IPS-NIHi7 (cell line): ENCODE measurements around the gene TCERG1L.
"Not testable (repeated sequence)": the region's sequence is repeated elsewhere in the genome, so short reads cannot be mapped to it uniquely, and the experiment has no call there.

ENCODE experiments used
- DNase-seq: peaks from one replicate; pipeline ENCODE4 v3.0.0; 2012; ENCODE audit warnings: mixed read lengths; ENCODE audit errors: extremely low spot score

Gene TCERG1L

GRCh38 chr10:131249238-131249954, 62.1 kb downstream of the TCERG1L start:
- no peak for DNase-seq

- no peak for DNase-seq
These were observed 63.0 kb downstream of the TCERG1L start for GRCh38 chr10:131248376-131249165.

GRCh38 chr10:131247873-131248272, 63.6 kb downstream of the TCERG1L start:
- no peak for DNase-seq

GRCh38 chr10:131246775-131247174, 64.7 kb downstream of the TCERG1L start:
- DNase-seq: no peak

GRCh38 chr10:131246089-131246488, 65.4 kb downstream of the TCERG1L start:
- no peak for DNase-seq

- no peak for DNase-seq
These were observed 66.0 kb downstream of the TCERG1L start for GRCh38 chr10:131245475-131246059.

GRCh38 chr10:131244836-131245235, 66.7 kb downstream of the TCERG1L start:
- no peak for DNase-seq

GRCh38 chr10:131243076-131243475, 68.4 kb downstream of the TCERG1L start:
- DNase-seq: no peak

- peak; percentile 54 for DNase-seq
These were observed 69.5 kb downstream of the TCERG1L start for GRCh38 chr10:131242007-131242406.

GRCh38 chr10:131240691-131241090, 70.8 kb downstream of the TCERG1L start:
- no peak for DNase-seq

GRCh38 chr10:131239926-131240325, 71.6 kb downstream of the TCERG1L start:
- no peak for DNase-seq

- DNase-seq: no peak
These were observed 72.1 kb downstream of the TCERG1L start for GRCh38 chr10:131239450-131239849.

GRCh38 chr10:131238669-131239280, 72.7 kb downstream of the TCERG1L start:
- no peak for DNase-seq

GRCh38 chr10:131237991-131238651, 73.4 kb downstream of the TCERG1L start:
- no peak for DNase-seq

GRCh38 chr10:131234606-131235005, 76.9 kb downstream of the TCERG1L start:
- not testable (repeated sequence) for DNase-seq

- no peak for DNase-seq
These were observed 77.8 kb downstream of the TCERG1L start for GRCh38 chr10:131233611-131234258.

- DNase-seq: no peak
These were observed 79.5 kb downstream of the TCERG1L start for GRCh38 chr10:131231965-131232541.

GRCh38 chr10:131231323-131231964, 80.1 kb downstream of the TCERG1L start:
- DNase-seq: no peak

GRCh38 chr10:131230641-131231322, 80.7 kb downstream of the TCERG1L start:
- DNase-seq: no peak

- no peak for DNase-seq
These were observed 81.4 kb downstream of the TCERG1L start for GRCh38 chr10:131230166-131230565.
